ENCODE results near the gene PRKCB.

DNA sequence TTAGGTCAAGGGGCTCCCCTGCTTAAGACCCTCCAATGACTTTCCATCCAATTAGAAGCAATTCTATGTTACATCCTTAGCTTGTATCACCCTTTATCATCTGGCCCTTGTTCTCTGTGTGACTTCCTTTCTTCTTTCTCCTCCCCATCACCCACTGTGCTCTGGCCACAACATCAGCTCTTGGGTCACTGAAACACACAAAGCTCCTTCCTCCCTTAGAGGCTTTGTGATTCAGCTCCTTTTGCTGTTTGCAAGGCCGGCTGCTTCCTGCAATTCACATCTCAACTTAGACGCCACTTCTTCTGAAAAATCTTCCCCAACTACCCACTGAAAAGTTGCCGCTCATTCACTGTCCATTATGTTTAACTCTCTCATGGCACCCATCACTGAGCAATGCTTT lies 289.4 kb downstream of the PRKCB start:
- no peak for TF ChIP-seq POLR2AphosphoS5 (IDR thresholded peaks at IDR 0.05; ENCODE audit: low read depth)
- TF ChIP-seq CTCF (conservative IDR thresholded peaks at IDR 0.05; ENCODE audit: low read depth in 2 of 2): no peak
- no peak for TF ChIP-seq EZH2 (IDR thresholded peaks at IDR 0.05; ENCODE audit: low read depth, unreplicated experiment)
- no peak for TF ChIP-seq REST (IDR thresholded peaks at IDR 0.05; ENCODE audit: unreplicated experiment)
